Thyroid gland (tissue), 4 donors: Measurements from ENCODE around the gene NFATC4. TPM values are rescaled to one million over a fixed set of nuclear protein-coding genes. Genes with fewer than 3 reads are reported as not detected.

Experiments used
- DNase-seq, 2 donors: peaks; one replicate each; pipeline ENCODE4 v3.0.0-alpha.2; 2019
- H3K27ac ChIP-seq, 3 donors: fragments of 200-600 bp; sonication (generic); 1 replicate in 2 of 3; 2 replicates in 1 of 3; pipeline ENCODE4 v1.5.1; 2016 to 2019; ENCODE audit warnings: mild to moderate bottlenecking in 1 of 3, moderate library complexity in 1 of 3
- H3K27me3 ChIP-seq: fragments of 200-600 bp; sonication (generic); one replicate; pipeline ENCODE4 v1.5.1; 2019
- H3K36me3 ChIP-seq, 2 donors: fragments of 200-600 bp; sonication (generic); one replicate each; pipeline ENCODE4 v1.5.1; 2016 to 2019
- H3K4me1 ChIP-seq, 2 donors: fragments of 200-600 bp; sonication (generic); one replicate each; pipeline ENCODE4 v1.5.1; 2017 to 2019
- H3K4me3 ChIP-seq, 3 donors: fragments of 200-600 bp; sonication (generic); replicated peaks in 1 of 3; 1 replicate in 2 of 3; 2 replicates in 1 of 3; pipeline ENCODE4 v1.5.1; 2016; ENCODE audit warnings: mild to moderate bottlenecking in 1 of 3
- H3K9me3 ChIP-seq: fragments of 200-600 bp; sonication (generic); one replicate; pipeline ENCODE4 v1.5.1; 2017
- POLR2A ChIP-seq, 2 donors: fragments of 450-650 bp; IDR thresholded peaks; one replicate each; pipeline ENCODE4 v1.6.1; 2017; ENCODE audit warnings: antibody characterized with exemption in 2 of 2, mild to moderate bottlenecking in 2 of 2, moderate library complexity in 1 of 2
- WGBS, 2 donors: methylation state at CpG; one replicate each; pipeline ENCODE4 v1.1.5; 2017; 5-methylcytosine and 5-hydroxymethylcytosine counted together
- intact Hi-C: fragments of 100-400 bp; cut with DNase I; formaldehyde crosslinking; loops from one replicate; pipeline ENCODE4 v1.15.1; 2023
- total RNA-seq, 4 donors: library from RNA; depleted of rRNA; stranded (reverse); fragments of >200 nt; gene quantifications; one replicate each; pipeline ENCODE4 v1.2.3, GENCODE V29; 2016
- TF ChIP-seq, protein P1 (sequence below), 6 experiments: fragments of 200-600 bp in 3 of 6; fragments of 450-650 bp in 3 of 6; sonication (generic) in 3 of 6; IDR thresholded peaks; one replicate each; pipeline ENCODE4 v1.5.1; 2016 to 2019; ENCODE audit warnings: antibody characterized with exemption in 6 of 6, mild to moderate bottlenecking in 2 of 6, inconsistent platforms in 1 of 6, moderate library complexity in 1 of 6

The NFATC4 gene
- total RNA-seq, 4 donors from 2014 or later, result 19.4 to 41.3 (median 38.6) TPM

GRCh38 chr14:24398653-24399446 is 30.9 kb downstream of the NFATC4 start, which contains the start of gene NYNRIN:
Gene NYNRIN (plus strand): TSS chr14:24399003. CDS start chr14:24399247, 244 bp downstream.
- WGBS, 2 donors, result 11 to 28% methylated on average over 4 to 7 of the region's 57 CpGs
- Histone ChIP-seq H3K27ac (peak within 1 kb of the TSS; percentile 42 to 83 (median 77)), H3K4me1 (peaks cover 34 to 56% of the 10 kb centered on the region in 2 donors), H3K9me3 (no peaks in the 10 kb centered on the region), H3K36me3 (no peaks in the 10 kb centered on the region), H3K4me3 (peak within 1 kb of the TSS; percentile 45 to 65 (median 60)), H3K27me3 (no peaks in the 10 kb centered on the region)
- peak; percentile 53 to 59 for DNase-seq
- peak in 1 of 2 donors; percentile 36 for TF ChIP-seq POLR2A (IDR thresholded peaks at IDR 0.05)
- TF ChIP-seq, protein P1, sequence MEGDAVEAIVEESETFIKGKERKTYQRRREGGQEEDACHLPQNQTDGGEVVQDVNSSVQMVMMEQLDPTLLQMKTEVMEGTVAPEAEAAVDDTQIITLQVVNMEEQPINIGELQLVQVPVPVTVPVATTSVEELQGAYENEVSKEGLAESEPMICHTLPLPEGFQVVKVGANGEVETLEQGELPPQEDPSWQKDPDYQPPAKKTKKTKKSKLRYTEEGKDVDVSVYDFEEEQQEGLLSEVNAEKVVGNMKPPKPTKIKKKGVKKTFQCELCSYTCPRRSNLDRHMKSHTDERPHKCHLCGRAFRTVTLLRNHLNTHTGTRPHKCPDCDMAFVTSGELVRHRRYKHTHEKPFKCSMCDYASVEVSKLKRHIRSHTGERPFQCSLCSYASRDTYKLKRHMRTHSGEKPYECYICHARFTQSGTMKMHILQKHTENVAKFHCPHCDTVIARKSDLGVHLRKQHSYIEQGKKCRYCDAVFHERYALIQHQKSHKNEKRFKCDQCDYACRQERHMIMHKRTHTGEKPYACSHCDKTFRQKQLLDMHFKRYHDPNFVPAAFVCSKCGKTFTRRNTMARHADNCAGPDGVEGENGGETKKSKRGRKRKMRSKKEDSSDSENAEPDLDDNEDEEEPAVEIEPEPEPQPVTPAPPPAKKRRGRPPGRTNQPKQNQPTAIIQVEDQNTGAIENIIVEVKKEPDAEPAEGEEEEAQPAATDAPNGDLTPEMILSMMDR (IDR thresholded peaks at IDR 0.05), result no peak
- intact Hi-C loops, result no loop called here

DNA sequence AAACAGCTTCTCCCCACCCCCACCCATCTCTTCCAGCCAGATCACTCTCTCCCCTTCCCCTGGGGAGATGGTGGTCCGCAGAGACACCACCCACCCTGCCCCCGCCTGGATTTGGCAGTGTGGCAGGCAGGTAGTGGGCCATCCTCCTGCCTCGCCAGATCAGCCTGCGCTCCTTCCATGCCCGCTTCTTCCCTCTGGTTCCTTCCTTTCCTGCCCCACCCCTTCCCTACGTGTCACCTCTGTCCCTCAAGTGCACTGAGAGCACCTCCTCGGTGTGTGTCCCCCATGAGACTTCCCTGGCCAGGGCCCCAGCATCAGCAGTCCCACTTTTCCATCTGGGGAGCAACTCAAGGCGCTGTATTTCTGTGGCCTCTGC is 31.5 kb downstream of the NFATC4 start:
- Histone ChIP-seq H3K4me3 (peak overlapping the region; percentile 45 to 65 (median 60)), H3K27me3 (no peaks in the 10 kb centered on the region), H3K9me3 (no peaks in the 10 kb centered on the region), H3K36me3 (no peaks in the 10 kb centered on the region), H3K4me1 (peaks cover 34 to 62% of the 10 kb centered on the region in 2 donors), H3K27ac (peak overlapping the region in 2 of 3 donors; percentile 77 to 83)
- WGBS, 2 donors, result 14 to 15% methylated on average over 8 of the region's 8 CpGs
- intact Hi-C loops, result no loop called here
- no peak for TF ChIP-seq POLR2A (IDR thresholded peaks at IDR 0.05)
- TF ChIP-seq, protein P1 (IDR thresholded peaks at IDR 0.05), result no peak
- peak in 1 of 2 donors; percentile 24 for DNase-seq

- Histone ChIP-seq H3K4me3 (peak overlapping the region in 1 of 3 donors; percentile 60), H3K9me3 (no peaks in the 10 kb centered on the region), H3K27ac (peak overlapping the region in 2 of 3 donors; percentile 77 to 83), H3K27me3 (no peaks in the 10 kb centered on the region), H3K4me1 (peaks cover 34 to 65% of the 10 kb centered on the region in 2 donors), H3K36me3 (no peaks in the 10 kb centered on the region)
- 48 to 50% methylated on average over 4 of the region's 4 CpGs for WGBS, 2 donors
- TF ChIP-seq, protein P1 (IDR thresholded peaks at IDR 0.05), result no peak
- no peak for TF ChIP-seq POLR2A (IDR thresholded peaks at IDR 0.05)
- intact Hi-C loops, result no loop called here
- DNase-seq, result no peak
Measured at GRCh38 chr14:24399999-24400718, 32.2 kb downstream of the NFATC4 start.

GRCh38 chr14:24401810-24402702 is 34.1 kb downstream of the NFATC4 start:
- H3K4me1 ChIP-seq, result peaks cover 34 to 65% of the 10 kb centered on the region in 2 donors
- peak overlapping the region; percentile 38 to 69 (median 59) for H3K27ac ChIP-seq
- DNase-seq, result peak in 1 of 2 donors; percentile 21
- H3K4me3 ChIP-seq, result no peak overlapping the region
- TF ChIP-seq POLR2A (IDR thresholded peaks at IDR 0.05), result no peak
- TF ChIP-seq, protein P1 (IDR thresholded peaks at IDR 0.05), result no peak
- no peaks in the 10 kb centered on the region for H3K27me3 ChIP-seq
- no peaks in the 10 kb centered on the region for H3K9me3 ChIP-seq
- WGBS, 2 donors, result 43 to 46% methylated on average over 9 of the region's 9 CpGs
- intact Hi-C loops, result no loop called here
- no peaks in the 10 kb centered on the region for H3K36me3 ChIP-seq
